HG03520 (cell line): Measurements from ENCODE around the gene RNF208.
"Not testable (repeated sequence)": the region's sequence is repeated elsewhere in the genome, so short reads cannot be mapped to it uniquely, and the experiment has no call there.

Experiments
- ATAC-seq: cut with Tn5 transposase; IDR thresholded peaks from one replicate; pipeline ENCODE4 v1.9.1; 2021; ENCODE audit warnings: mild to moderate bottlenecking, moderate library complexity; ENCODE audit not compliant: unreplicated experiment

The RNF208 gene

GRCh38 chr9:137240318-137240840 is 18.3 kb upstream of the RNF208 start:
- peak; percentile 13 for ATAC-seq

- ATAC-seq, result not testable (repeated sequence)
Measured at GRCh38 chr9:137239541-137240200, 17.6 kb upstream of the RNF208 start.

GRCh38 chr9:137237759-137238726 is 16.0 kb upstream of the RNF208 start:
- ATAC-seq, result no peak

GRCh38 chr9:137236936-137237421 is 14.9 kb upstream of the RNF208 start:
- no peak for ATAC-seq

GRCh38 chr9:137236238-137236935 is 14.3 kb upstream of the RNF208 start:
- ATAC-seq, result peak; percentile 23

- ATAC-seq, result no peak
Measured at GRCh38 chr9:137235424-137236237, 13.6 kb upstream of the RNF208 start.

GRCh38 chr9:137234758-137235423 is 12.9 kb upstream of the RNF208 start:
- no peak for ATAC-seq

- no peak for ATAC-seq
Measured at GRCh38 chr9:137234055-137234697, 12.1 kb upstream of the RNF208 start.

- ATAC-seq, result no peak
Measured at GRCh38 chr9:137233143-137233980, 11.3 kb upstream of the RNF208 start.

GRCh38 chr9:137232510-137232909 is 10.5 kb upstream of the RNF208 start:
- ATAC-seq, result no peak

GRCh38 chr9:137232101-137232500 is 10.1 kb upstream of the RNF208 start:
- ATAC-seq, result no peak

- ATAC-seq, result no peak
Measured at GRCh38 chr9:137231372-137232039, 9.5 kb upstream of the RNF208 start.

GRCh38 chr9:137230705-137231371 is 8.8 kb upstream of the RNF208 start, which contains the start of gene SLC34A3:
SLC34A3 (plus strand) TSS chr9:137230901; CDS start chr9:137231703, 802 bp downstream.
- no peak for ATAC-seq

- no peak for ATAC-seq
Measured at GRCh38 chr9:137229903-137230704, 8.1 kb upstream of the RNF208 start.

- ATAC-seq, result no peak
Measured at GRCh38 chr9:137228968-137229896, 7.2 kb upstream of the RNF208 start.
